ENCODE measurements around the gene KLK6.

- TF ChIP-seq, protein P1, sequence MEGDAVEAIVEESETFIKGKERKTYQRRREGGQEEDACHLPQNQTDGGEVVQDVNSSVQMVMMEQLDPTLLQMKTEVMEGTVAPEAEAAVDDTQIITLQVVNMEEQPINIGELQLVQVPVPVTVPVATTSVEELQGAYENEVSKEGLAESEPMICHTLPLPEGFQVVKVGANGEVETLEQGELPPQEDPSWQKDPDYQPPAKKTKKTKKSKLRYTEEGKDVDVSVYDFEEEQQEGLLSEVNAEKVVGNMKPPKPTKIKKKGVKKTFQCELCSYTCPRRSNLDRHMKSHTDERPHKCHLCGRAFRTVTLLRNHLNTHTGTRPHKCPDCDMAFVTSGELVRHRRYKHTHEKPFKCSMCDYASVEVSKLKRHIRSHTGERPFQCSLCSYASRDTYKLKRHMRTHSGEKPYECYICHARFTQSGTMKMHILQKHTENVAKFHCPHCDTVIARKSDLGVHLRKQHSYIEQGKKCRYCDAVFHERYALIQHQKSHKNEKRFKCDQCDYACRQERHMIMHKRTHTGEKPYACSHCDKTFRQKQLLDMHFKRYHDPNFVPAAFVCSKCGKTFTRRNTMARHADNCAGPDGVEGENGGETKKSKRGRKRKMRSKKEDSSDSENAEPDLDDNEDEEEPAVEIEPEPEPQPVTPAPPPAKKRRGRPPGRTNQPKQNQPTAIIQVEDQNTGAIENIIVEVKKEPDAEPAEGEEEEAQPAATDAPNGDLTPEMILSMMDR (IDR thresholded peaks at IDR 0.05; ENCODE audit: insufficient read depth, low read length, poor library complexity, severe bottlenecking): no peak
- no peak for TF ChIP-seq EZH2phosphoT487 (conservative IDR thresholded peaks at IDR 0.05; ENCODE audit: low read length)
Observed at GRCh38 chr19:51001515-51001914, 32.1 kb upstream of the KLK6 start, which contains the start of gene KLK8.
